ENCODE measurements around the gene ANG.

ANG gene

GRCh38 chr14:20706657-20707355 is 18.2 kb downstream of the ANG start:
- Histone ChIP-seq H3K4me1 (ENCODE audit: control insufficient read depth, insufficient read depth, low read length) (no peaks in the 10 kb centered on the region; the same call in 1 of the 2 replicates), H3K27ac (ENCODE audit: extremely low read depth, low read depth, low read length) (no peak overlapping the region), H3K36me3 (ENCODE audit: control insufficient read depth in 2 of 2, insufficient read depth in 1 of 2, low read length in 2 of 2) (no peaks in the 10 kb centered on the region), H3K9me3 (ENCODE audit: control insufficient read depth, insufficient read depth, low read depth, low read length) (no peaks in the 10 kb centered on the region), H3K4me3 (ENCODE audit: low read depth, low read length) (no peak overlapping the region)
- TF ChIP-seq SCRT1 (tag by site-specific recombination; IDR thresholded peaks at IDR 0.05; ENCODE audit: borderline replicate concordance) = no peak
- no peak for TF ChIP-seq GFI1B (tag by site-specific recombination; IDR thresholded peaks at IDR 0.05)
- TF ChIP-seq, protein P1, sequence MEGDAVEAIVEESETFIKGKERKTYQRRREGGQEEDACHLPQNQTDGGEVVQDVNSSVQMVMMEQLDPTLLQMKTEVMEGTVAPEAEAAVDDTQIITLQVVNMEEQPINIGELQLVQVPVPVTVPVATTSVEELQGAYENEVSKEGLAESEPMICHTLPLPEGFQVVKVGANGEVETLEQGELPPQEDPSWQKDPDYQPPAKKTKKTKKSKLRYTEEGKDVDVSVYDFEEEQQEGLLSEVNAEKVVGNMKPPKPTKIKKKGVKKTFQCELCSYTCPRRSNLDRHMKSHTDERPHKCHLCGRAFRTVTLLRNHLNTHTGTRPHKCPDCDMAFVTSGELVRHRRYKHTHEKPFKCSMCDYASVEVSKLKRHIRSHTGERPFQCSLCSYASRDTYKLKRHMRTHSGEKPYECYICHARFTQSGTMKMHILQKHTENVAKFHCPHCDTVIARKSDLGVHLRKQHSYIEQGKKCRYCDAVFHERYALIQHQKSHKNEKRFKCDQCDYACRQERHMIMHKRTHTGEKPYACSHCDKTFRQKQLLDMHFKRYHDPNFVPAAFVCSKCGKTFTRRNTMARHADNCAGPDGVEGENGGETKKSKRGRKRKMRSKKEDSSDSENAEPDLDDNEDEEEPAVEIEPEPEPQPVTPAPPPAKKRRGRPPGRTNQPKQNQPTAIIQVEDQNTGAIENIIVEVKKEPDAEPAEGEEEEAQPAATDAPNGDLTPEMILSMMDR (tag by site-specific recombination; IDR thresholded peaks at IDR 0.05) = no peak
- TF ChIP-seq, protein P2, sequence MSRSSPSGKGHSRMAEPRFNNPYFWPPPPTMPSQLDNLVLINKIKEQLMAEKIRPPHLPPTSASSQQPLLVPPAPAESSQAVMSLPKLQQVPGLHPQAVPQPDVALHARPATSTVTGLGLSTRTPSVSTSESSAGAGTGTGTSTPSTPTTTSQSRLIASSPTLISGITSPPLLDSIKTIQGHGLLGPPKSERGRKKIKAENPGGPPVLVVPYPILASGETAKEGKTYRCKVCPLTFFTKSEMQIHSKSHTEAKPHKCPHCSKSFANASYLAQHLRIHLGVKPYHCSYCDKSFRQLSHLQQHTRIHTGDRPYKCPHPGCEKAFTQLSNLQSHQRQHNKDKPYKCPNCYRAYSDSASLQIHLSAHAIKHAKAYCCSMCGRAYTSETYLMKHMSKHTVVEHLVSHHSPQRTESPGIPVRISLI (tag by site-specific recombination; IDR thresholded peaks at IDR 0.05) = no peak
- no peak for TF ChIP-seq ZNF843 (tag by site-specific recombination; IDR thresholded peaks at IDR 0.05)
- no peak for TF ChIP-seq ZNF768 (tag by site-specific recombination; IDR thresholded peaks at IDR 0.05)
- no peak for TF ChIP-seq KLF10 (tag by site-specific recombination; IDR thresholded peaks at IDR 0.05)
- TF ChIP-seq ZNF654 (tag by site-specific recombination; IDR thresholded peaks at IDR 0.05; ENCODE audit: low read depth) = no peak
- no peak for TF ChIP-seq ZSCAN16 (tag by site-specific recombination; IDR thresholded peaks at IDR 0.05)
- TF ChIP-seq ZNF785 (tag by site-specific recombination; IDR thresholded peaks at IDR 0.05) = no peak
- TF ChIP-seq ZNF621 (tag by site-specific recombination; IDR thresholded peaks at IDR 0.05) = no peak
- TF ChIP-seq ZBTB21 (tag by site-specific recombination; IDR thresholded peaks at IDR 0.05) = no peak
- TF ChIP-seq ZNF433 (tag by site-specific recombination; IDR thresholded peaks at IDR 0.05; ENCODE audit: low read depth) = no peak
- TF ChIP-seq GLIS1 (tag by site-specific recombination; IDR thresholded peaks at IDR 0.05) = no peak
- TF ChIP-seq ZNF488 (tag by site-specific recombination; IDR thresholded peaks at IDR 0.05) = no peak
- no peak for TF ChIP-seq HOXC10 (CRISPR knock-in tag; IDR thresholded peaks at IDR 0.05)
- no peak for TF ChIP-seq ZNF184 (tag by site-specific recombination; IDR thresholded peaks at IDR 0.05)
- no peak for TF ChIP-seq SP7 (tag by site-specific recombination; IDR thresholded peaks at IDR 0.05)
- no peak for TF ChIP-seq ZNF221 (tag by site-specific recombination; IDR thresholded peaks at IDR 0.05; ENCODE audit: borderline replicate concordance)
- ChIA-PET CTCF (interaction anchor here (0.6 to 1.9 kb wide), 5 partner anchors 9 to 305 kb away, joined by 3 to 5 read pairs (median 3); no protein-coding TSS in a partner anchor), POLR2A (no interaction called here)

- ChIA-PET POLR2A (no interaction called here), CTCF (interaction anchor here (0.7 to 1.9 kb wide), 5 partner anchors 9 to 304 kb away, joined by 3 to 5 read pairs (median 3); no protein-coding TSS in a partner anchor)
- no peak overlapping the region for H3K4me3 ChIP-seq (ENCODE audit: low read depth, low read length)
- no peaks in the 10 kb centered on the region; the same call in 1 of the 2 replicates for H3K4me1 ChIP-seq (ENCODE audit: control insufficient read depth, insufficient read depth, low read length)
- no peaks in the 10 kb centered on the region for H3K9me3 ChIP-seq (ENCODE audit: control insufficient read depth, insufficient read depth, low read depth, low read length)
- no peak overlapping the region for H3K27ac ChIP-seq (ENCODE audit: extremely low read depth, low read depth, low read length)
- H3K36me3 ChIP-seq (ENCODE audit: control insufficient read depth in 2 of 2, insufficient read depth in 1 of 2, low read length in 2 of 2) = no peaks in the 10 kb centered on the region
- TF ChIP-seq PRDM2 (tag by site-specific recombination; IDR thresholded peaks at IDR 0.05; ENCODE audit: borderline replicate concordance) (no peak), MEIS1 (CRISPR knock-in tag; IDR thresholded peaks at IDR 0.05; ENCODE audit: borderline replicate concordance) (no peak), ZNF148 (tag by site-specific recombination; IDR thresholded peaks at IDR 0.05; ENCODE audit: borderline replicate concordance) (no peak), ZNF184 (tag by site-specific recombination; IDR thresholded peaks at IDR 0.05) (no peak), ZNF561 (tag by site-specific recombination; IDR thresholded peaks at IDR 0.05; ENCODE audit: borderline replicate concordance) (no peak)
Measured at GRCh38 chr14:20707622-20708021, 19.1 kb downstream of the ANG start.
